ENCODE measurements around the gene AK5. TPM values are rescaled to one million over a fixed set of nuclear protein-coding genes. Genes with fewer than 3 reads are reported as not detected.

Gene AK5
- total RNA-seq, 2 donors from 2014 or later, result 0.46 to 2.8 TPM

DNA sequence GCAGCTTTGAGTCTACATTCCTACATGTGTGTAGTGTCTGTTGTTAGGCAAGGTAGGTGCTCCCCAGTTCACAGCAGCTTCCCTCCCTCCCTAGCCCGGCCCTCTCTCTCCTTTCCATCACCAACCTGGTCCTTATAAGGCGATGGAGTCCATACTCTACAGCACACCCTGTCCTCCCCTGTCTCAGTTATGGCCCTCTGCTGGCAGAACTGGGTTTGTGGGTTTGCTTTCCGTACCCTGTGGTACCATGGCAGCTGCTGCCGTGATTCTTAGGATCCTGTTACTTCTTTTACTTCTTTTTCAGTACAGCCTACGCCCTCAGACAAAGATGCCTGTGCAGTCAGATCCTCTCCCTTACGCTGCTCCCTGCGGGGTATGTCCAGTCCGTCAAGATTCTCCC is 31.7 kb downstream of the AK5 start:
- Histone ChIP-seq H3K4me3 (ENCODE audit: low read length) (no peak overlapping the region), H3K4me1 (ENCODE audit: control insufficient read depth, insufficient read depth, low read length) (no peaks in the 10 kb centered on the region), H3K9ac (ENCODE audit: extremely low read depth, low read length, poor library complexity, severe bottlenecking) (no peak overlapping the region), H3K9me3 (ENCODE audit: control insufficient read depth, low read length) (no peaks in the 10 kb centered on the region), H3K36me3 (ENCODE audit: control insufficient read depth, insufficient read depth, low read length) (no peaks in the 10 kb centered on the region), H3K27ac (ENCODE audit: low read depth, low read length) (no peak overlapping the region), H3K27me3 (ENCODE audit: control insufficient read depth, insufficient read depth, low read length, poor library complexity, severe bottlenecking) (no peaks in the 10 kb centered on the region)
- peak; percentile 81 for DNase-seq
- Mint-ChIP-seq H3K27ac (no peak overlapping the region), H3K27me3 (ENCODE audit: insufficient read depth) (no peaks in the 10 kb centered on the region), H3K4me1 (no peaks in the 10 kb centered on the region), H3K9me3 (no peaks in the 10 kb centered on the region), H3K4me3 (no peak overlapping the region), H3K36me3 (ENCODE audit: low read depth) (no peaks in the 10 kb centered on the region)
- TF ChIP-seq, protein P1, sequence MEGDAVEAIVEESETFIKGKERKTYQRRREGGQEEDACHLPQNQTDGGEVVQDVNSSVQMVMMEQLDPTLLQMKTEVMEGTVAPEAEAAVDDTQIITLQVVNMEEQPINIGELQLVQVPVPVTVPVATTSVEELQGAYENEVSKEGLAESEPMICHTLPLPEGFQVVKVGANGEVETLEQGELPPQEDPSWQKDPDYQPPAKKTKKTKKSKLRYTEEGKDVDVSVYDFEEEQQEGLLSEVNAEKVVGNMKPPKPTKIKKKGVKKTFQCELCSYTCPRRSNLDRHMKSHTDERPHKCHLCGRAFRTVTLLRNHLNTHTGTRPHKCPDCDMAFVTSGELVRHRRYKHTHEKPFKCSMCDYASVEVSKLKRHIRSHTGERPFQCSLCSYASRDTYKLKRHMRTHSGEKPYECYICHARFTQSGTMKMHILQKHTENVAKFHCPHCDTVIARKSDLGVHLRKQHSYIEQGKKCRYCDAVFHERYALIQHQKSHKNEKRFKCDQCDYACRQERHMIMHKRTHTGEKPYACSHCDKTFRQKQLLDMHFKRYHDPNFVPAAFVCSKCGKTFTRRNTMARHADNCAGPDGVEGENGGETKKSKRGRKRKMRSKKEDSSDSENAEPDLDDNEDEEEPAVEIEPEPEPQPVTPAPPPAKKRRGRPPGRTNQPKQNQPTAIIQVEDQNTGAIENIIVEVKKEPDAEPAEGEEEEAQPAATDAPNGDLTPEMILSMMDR (conservative IDR thresholded peaks at IDR 0.05), result peak; percentile 77
- WGBS, 2 experiments (ENCODE audit: insufficient coverage in 1 of 2, insufficient read length in 1 of 2), result 74 to 78% methylated on average over 7 to 8 of the region's 8 CpGs

DNA sequence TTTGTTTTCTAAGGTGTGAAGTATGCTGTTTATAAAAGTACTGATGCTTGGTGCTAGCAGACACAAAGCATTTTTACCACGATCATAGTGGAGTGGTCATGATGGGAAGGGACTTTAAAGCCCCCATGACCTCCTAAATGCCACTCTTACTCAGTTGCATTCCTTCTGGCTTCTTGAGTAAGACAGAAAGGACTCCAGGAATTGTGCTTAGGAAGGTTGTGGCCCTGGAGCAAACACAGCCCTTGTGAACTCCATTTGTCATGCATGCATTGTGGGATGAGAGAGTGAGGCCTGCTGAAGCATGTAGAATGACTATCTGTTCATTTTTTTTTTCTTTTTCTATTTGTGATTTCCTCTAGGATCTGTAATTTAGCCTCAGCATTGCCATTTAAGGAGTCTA is 34.2 kb downstream of the AK5 start:
- Mint-ChIP-seq H3K9me3 (no peaks in the 10 kb centered on the region), H3K4me1 (no peaks in the 10 kb centered on the region), H3K4me3 (no peak overlapping the region), H3K36me3 (ENCODE audit: low read depth) (no peaks in the 10 kb centered on the region), H3K27ac (no peak overlapping the region), H3K27me3 (ENCODE audit: insufficient read depth) (no peaks in the 10 kb centered on the region)
- H3K4me1 ChIP-seq (ENCODE audit: control insufficient read depth, insufficient read depth, low read length), result no peaks in the 10 kb centered on the region
- H3K9me3 ChIP-seq (ENCODE audit: control insufficient read depth, low read length), result no peaks in the 10 kb centered on the region
- WGBS, 2 experiments (ENCODE audit: insufficient coverage in 1 of 2, insufficient read length in 1 of 2), result 80 to 92% methylated on average over 1 of the region's 1 CpG
- H3K4me3 ChIP-seq (ENCODE audit: low read length), result no peak overlapping the region
- no peak overlapping the region for H3K9ac ChIP-seq (ENCODE audit: extremely low read depth, low read length, poor library complexity, severe bottlenecking)
- no peaks in the 10 kb centered on the region for H3K27me3 ChIP-seq (ENCODE audit: control insufficient read depth, insufficient read depth, low read length, poor library complexity, severe bottlenecking)
- DNase-seq, result no peak
- H3K27ac ChIP-seq (ENCODE audit: low read depth, low read length), result no peak overlapping the region
- TF ChIP-seq, protein P1 (conservative IDR thresholded peaks at IDR 0.05), result no peak
- no peaks in the 10 kb centered on the region for H3K36me3 ChIP-seq (ENCODE audit: control insufficient read depth, insufficient read depth, low read length)

DNA sequence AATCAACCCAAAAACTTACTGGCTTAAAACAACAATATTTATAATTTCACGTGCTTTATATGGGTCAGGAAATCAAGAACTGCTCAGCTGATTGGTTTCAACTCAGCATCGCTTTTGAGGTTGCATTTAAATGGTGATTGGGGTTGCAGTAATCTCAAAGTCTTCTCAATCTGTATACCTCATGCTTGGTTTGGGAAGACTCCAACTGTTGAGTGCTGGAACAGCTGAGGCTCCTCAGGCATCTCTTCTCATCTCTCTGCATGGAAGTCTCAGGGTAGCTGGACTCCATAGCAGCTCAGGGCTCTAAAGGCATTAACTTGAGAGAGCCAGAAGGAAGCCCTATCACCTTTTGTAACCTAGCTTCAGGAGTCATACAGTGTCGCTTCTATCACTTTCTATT is 35.1 kb downstream of the AK5 start:
- Mint-ChIP-seq H3K4me3 (no peak overlapping the region), H3K4me1 (peaks cover 1% of the 10 kb centered on the region), H3K27ac (no peak overlapping the region), H3K27me3 (ENCODE audit: insufficient read depth) (no peaks in the 10 kb centered on the region), H3K9me3 (no peaks in the 10 kb centered on the region), H3K36me3 (ENCODE audit: low read depth) (no peaks in the 10 kb centered on the region)
- Histone ChIP-seq H3K4me1 (ENCODE audit: control insufficient read depth, insufficient read depth, low read length) (no peaks in the 10 kb centered on the region), H3K27ac (ENCODE audit: low read depth, low read length) (no peak overlapping the region), H3K36me3 (ENCODE audit: control insufficient read depth, insufficient read depth, low read length) (no peaks in the 10 kb centered on the region), H3K9me3 (ENCODE audit: control insufficient read depth, low read length) (no peaks in the 10 kb centered on the region), H3K9ac (ENCODE audit: extremely low read depth, low read length, poor library complexity, severe bottlenecking) (no peak overlapping the region), H3K27me3 (ENCODE audit: control insufficient read depth, insufficient read depth, low read length, poor library complexity, severe bottlenecking) (no peaks in the 10 kb centered on the region), H3K4me3 (ENCODE audit: low read length) (no peak overlapping the region)
- DNase-seq, result no peak
- WGBS, 2 experiments (ENCODE audit: insufficient coverage in 1 of 2, insufficient read length in 1 of 2), result 80 to 84% methylated on average over 1 to 3 of the region's 3 CpGs
- TF ChIP-seq, protein P1 (conservative IDR thresholded peaks at IDR 0.05), result no peak

Data from endodermal cell (in vitro differentiated cells).